ENCODE results near the gene CDH24. TPM values are rescaled to one million over a fixed set of nuclear protein-coding genes. Genes with fewer than 3 reads are reported as not detected.

CDH24 gene
- polyA plus RNA-seq, 2 of the 4 experiments (the other 2 are of a cell fraction) = 4.8 to 5.1 TPM

DNA sequence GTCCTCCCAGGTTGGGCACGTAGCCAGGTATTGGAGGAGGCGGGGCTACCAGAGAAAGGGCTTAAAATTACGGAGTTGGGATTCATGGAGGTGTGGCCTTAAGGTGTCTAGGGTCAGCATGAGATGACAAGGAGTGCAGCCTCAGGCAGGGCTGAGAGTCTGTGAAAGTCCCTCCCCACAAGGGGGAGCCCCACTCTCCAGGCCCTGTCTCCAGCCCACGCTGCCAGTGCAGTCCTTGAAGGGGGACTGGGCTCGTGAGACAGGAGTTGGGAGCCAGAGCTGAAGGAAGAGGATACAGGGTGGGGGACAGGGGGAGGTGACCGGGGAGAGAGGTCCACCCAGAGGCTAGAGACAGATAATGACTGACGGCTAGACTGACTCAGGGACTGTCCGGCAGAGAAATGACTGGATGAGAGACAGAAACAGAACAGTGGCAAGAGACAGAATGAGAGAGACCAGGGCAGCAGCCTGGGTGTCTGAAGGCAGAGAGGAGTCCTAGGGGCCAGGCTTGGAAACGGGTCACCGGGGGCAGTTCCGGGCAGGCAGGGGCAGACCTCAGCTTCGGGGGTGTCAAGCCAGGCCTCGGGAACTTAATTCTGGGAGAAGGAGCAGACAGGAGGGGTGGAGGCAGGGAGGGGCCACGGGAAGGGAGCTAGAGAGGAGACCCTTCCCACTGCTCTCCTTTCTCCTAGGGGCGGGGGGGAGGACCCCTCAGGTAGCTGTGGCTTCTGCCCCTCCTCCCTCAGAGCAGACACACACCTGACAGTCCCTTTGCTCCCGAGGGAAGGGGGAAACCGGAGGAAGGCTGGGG is 970 bp downstream of the CDH24 start (continued):
- no peak for TF ChIP-seq HEYL (CRISPR knock-in tag; IDR thresholded peaks at IDR 0.05)
- no peak for TF ChIP-seq JUNB (IDR thresholded peaks at IDR 0.05)
- no peak for TF ChIP-seq MAFK (IDR thresholded peaks at IDR 0.05; ENCODE audit: partially characterized antibody)
- TF ChIP-seq CBX8 (IDR thresholded peaks at IDR 0.05) = no peak
- TF ChIP-seq EHF (CRISPR knock-in tag; IDR thresholded peaks at IDR 0.05) = no peak
- no peak for TF ChIP-seq USF2 (IDR thresholded peaks at IDR 0.05)
- TF ChIP-seq TP53 (CRISPR knock-in tag; IDR thresholded peaks at IDR 0.05) = no peak
- TF ChIP-seq MAX (IDR thresholded peaks at IDR 0.05) = peak; percentile 67
- no peak for TF ChIP-seq CEBPB (IDR thresholded peaks at IDR 0.05)
- TF ChIP-seq SREBF2 (IDR thresholded peaks at IDR 0.05) = no peak
- no peak for TF ChIP-seq HOXA7 (CRISPR knock-in tag; IDR thresholded peaks at IDR 0.05)
- TF ChIP-seq CTCF (IDR thresholded peaks at IDR 0.05) = peak; percentile 80
- TF ChIP-seq ZFP36 (IDR thresholded peaks at IDR 0.05; ENCODE audit: borderline replicate concordance, partially characterized antibody) = no peak
- TF ChIP-seq EP300 (IDR thresholded peaks at IDR 0.05) = no peak
- TF ChIP-seq FOSB (CRISPR knock-in tag; IDR thresholded peaks at IDR 0.05) = no peak
- TF ChIP-seq GATA3 (IDR thresholded peaks at IDR 0.05; ENCODE audit: borderline replicate concordance) = 0 out of 2 replicates have a peak, but pooled peaks have one; percentile 1

DNA sequence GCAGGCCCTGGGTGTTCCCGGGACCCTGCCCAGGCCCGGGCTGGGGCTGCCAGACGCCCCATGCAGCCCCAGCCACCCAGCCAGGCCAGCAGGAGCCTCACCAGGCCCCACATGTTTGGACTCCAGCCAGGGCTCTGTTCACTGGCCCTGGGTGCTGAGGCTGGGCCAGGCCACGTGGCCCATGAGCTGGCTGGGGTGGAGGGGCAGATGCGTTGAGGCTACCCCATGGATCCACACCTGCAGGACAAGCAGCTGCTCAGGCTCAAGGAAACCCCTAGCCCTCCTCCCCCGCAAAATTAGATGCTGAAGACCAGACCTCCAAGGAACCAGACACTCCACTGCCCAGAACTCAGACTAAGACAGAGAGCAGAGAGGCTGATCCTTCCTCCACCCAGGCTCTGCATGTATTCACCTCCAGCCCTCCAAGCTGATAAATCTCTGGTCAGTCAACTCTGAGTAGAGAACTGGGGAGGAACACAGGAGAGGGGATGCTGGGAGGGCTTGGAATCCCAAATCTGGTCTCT is 1.6 kb downstream of the CDH24 start:
- Histone ChIP-seq H3K4me1 (peaks cover 21% of the 10 kb centered on the region), H3K27ac (0 out of 6 replicates have a peak overlapping the region, but pooled peaks of 1 of the 2 experiments have one; percentile 5), H3K4me2 (peak overlapping the region; percentile 97; the same call in 1 of the 3 replicates), H3K4me3 (no peak overlapping the region), H3K9me3 (no peaks in the 10 kb centered on the region)
- TF ChIP-seq, protein P1, sequence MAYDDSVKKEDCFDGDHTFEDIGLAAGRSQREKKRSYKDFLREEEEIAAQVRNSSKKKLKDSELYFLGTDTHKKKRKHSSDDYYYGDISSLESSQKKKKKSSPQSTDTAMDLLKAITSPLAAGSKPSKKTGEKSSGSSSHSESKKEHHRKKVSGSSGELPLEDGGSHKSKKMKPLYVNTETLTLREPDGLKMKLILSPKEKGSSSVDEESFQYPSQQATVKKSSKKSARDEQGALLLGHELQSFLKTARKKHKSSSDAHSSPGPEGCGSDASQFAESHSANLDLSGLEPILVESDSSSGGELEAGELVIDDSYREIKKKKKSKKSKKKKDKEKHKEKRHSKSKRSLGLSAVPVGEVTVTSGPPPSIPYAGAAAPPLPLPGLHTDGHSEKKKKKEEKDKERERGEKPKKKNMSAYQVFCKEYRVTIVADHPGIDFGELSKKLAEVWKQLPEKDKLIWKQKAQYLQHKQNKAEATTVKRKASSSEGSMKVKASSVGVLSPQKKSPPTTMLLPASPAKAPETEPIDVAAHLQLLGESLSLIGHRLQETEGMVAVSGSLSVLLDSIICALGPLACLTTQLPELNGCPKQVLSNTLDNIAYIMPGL (CRISPR knock-in tag; IDR thresholded peaks at IDR 0.05; ENCODE audit: borderline replicate concordance) = no peak
- TF ChIP-seq PHF8 (IDR thresholded peaks at IDR 0.05; ENCODE audit: borderline replicate concordance, low read depth) (no peak), EHMT2 (IDR thresholded peaks at IDR 0.05; ENCODE audit: low read depth) (no peak), TP53 (CRISPR knock-in tag; IDR thresholded peaks at IDR 0.05) (no peak), CHD2 (IDR thresholded peaks at IDR 0.05; ENCODE audit: low read length, partially characterized antibody) (no peak), HEYL (CRISPR knock-in tag; IDR thresholded peaks at IDR 0.05) (no peak), GATA3 (IDR thresholded peaks at IDR 0.05; ENCODE audit: borderline replicate concordance) (0 out of 2 replicates have a peak, but pooled peaks have one; percentile 6)
- TF ChIP-seq, protein P2, sequence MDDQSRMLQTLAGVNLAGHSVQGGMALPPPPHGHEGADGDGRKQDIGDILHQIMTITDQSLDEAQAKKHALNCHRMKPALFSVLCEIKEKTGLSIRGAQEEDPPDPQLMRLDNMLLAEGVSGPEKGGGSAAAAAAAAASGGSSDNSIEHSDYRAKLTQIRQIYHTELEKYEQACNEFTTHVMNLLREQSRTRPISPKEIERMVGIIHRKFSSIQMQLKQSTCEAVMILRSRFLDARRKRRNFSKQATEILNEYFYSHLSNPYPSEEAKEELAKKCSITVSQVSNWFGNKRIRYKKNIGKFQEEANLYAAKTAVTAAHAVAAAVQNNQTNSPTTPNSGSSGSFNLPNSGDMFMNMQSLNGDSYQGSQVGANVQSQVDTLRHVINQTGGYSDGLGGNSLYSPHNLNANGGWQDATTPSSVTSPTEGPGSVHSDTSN (IDR thresholded peaks at IDR 0.05) = no peak
- FAIRE-seq = no peak
- no peak for DNase-seq (ENCODE audit: low read depth in 1 of 2, low spot score in 1 of 2)
- peak in 1 of 2 experiments; percentile 8; a peak in 3 of 6 replicates for ATAC-seq
- 96% methylated on average over 5 of the region's 6 CpGs for WGBS (ENCODE audit: missing lambda C conversion rate)
- CTCF ChIA-PET = interaction anchor here (0.9 to 33.8 kb wide), 26 partner anchors 9 to 499 kb away, joined by 3 to 1206 read pairs (median 6); partner anchors contain the start of genes AJUBA, C14orf119, HAUS4 and PRMT5
- POLR2A ChIA-PET = no interaction called here

All from A549 (cell line).